GM21737 (cell line): ENCODE measurements around the gene TTC28.
"Not testable (repeated sequence)": the region's sequence is repeated elsewhere in the genome, so short reads cannot be mapped to it uniquely, and the experiment has no call there.

ENCODE experiments used
- ATAC-seq: cut with Tn5 transposase; IDR thresholded peaks from one replicate; pipeline ENCODE4 v1.9.1; 2021; ENCODE audit warnings: mild to moderate bottlenecking, moderate library complexity; ENCODE audit not compliant: unreplicated experiment

The TTC28 gene

GRCh38 chr22:28678170-28678569 is 1.5 kb downstream of the TTC28 start:
- ATAC-seq = not testable (repeated sequence)

GRCh38 chr22:28674121-28674563 is 5.5 kb downstream of the TTC28 start:
- ATAC-seq = no peak

- no peak for ATAC-seq
These were observed 8.9 kb downstream of the TTC28 start for GRCh38 chr22:28670756-28671155.

GRCh38 chr22:28670161-28670560 is 9.5 kb downstream of the TTC28 start:
- ATAC-seq = no peak

GRCh38 chr22:28669387-28669786 is 10.3 kb downstream of the TTC28 start:
- ATAC-seq = no peak

GRCh38 chr22:28663569-28663942 is 16.1 kb downstream of the TTC28 start:
- ATAC-seq = not testable (repeated sequence)

- no peak for ATAC-seq
These were observed 21.2 kb downstream of the TTC28 start for GRCh38 chr22:28658448-28658847.

- no peak for ATAC-seq
These were observed 23.5 kb downstream of the TTC28 start for GRCh38 chr22:28656181-28656580.

GRCh38 chr22:28650463-28650862 is 29.2 kb downstream of the TTC28 start:
- ATAC-seq = no peak

- no peak for ATAC-seq
These were observed 30.8 kb downstream of the TTC28 start for GRCh38 chr22:28648792-28649191.

GRCh38 chr22:28647216-28647615 is 32.4 kb downstream of the TTC28 start:
- ATAC-seq = no peak

- ATAC-seq = no peak
These were observed 40.3 kb downstream of the TTC28 start for GRCh38 chr22:28639321-28639720.

- ATAC-seq = no peak
These were observed 42.4 kb downstream of the TTC28 start for GRCh38 chr22:28637225-28637624.

- ATAC-seq = no peak
These were observed 49.5 kb downstream of the TTC28 start for GRCh38 chr22:28630177-28630574.

GRCh38 chr22:28629420-28630176 is 50.0 kb downstream of the TTC28 start:
- no peak for ATAC-seq

- ATAC-seq = no peak
These were observed 50.9 kb downstream of the TTC28 start for GRCh38 chr22:28628766-28629165.

GRCh38 chr22:28627791-28628190 is 51.8 kb downstream of the TTC28 start:
- ATAC-seq = no peak

- no peak for ATAC-seq
These were observed 59.3 kb downstream of the TTC28 start for GRCh38 chr22:28620244-28620922.

- no peak for ATAC-seq
These were observed 60.4 kb downstream of the TTC28 start for GRCh38 chr22:28619236-28619635.

GRCh38 chr22:28615423-28615822 is 64.2 kb downstream of the TTC28 start:
- ATAC-seq = not testable (repeated sequence)

GRCh38 chr22:28609921-28610320 is 69.7 kb downstream of the TTC28 start:
- ATAC-seq = no peak

GRCh38 chr22:28608546-28608945 is 71.1 kb downstream of the TTC28 start:
- ATAC-seq = no peak
